IPS-15b (cell line): ENCODE data around the gene EVL.

Source experiments
- H3K27me3 ChIP-seq: one replicate; pipeline ENCODE4 v1.6.1; 2013; ENCODE audit warnings: low read length; ENCODE audit not compliant: control insufficient read depth, insufficient read depth
- H3K36me3 ChIP-seq: one replicate; pipeline ENCODE4 v1.6.1; 2013; ENCODE audit warnings: low read length; ENCODE audit not compliant: control insufficient read depth, insufficient read depth
- H3K4me1 ChIP-seq: one replicate; pipeline ENCODE4 v1.6.1; 2013; ENCODE audit warnings: mild to moderate bottlenecking, low read length; ENCODE audit not compliant: control insufficient read depth, insufficient read depth
- H3K4me3 ChIP-seq: one replicate; pipeline ENCODE4 v1.5.1; 2013; ENCODE audit warnings: low read depth, low read length
- H3K9ac ChIP-seq: one replicate; pipeline ENCODE4 v1.6.1; 2013; ENCODE audit warnings: low read depth, mild to moderate bottlenecking, low read length
- H3K9me3 ChIP-seq: one replicate; pipeline ENCODE4 v1.6.1; 2013; ENCODE audit warnings: mild to moderate bottlenecking, low read length; ENCODE audit not compliant: control insufficient read depth, insufficient read depth

Gene EVL

DNA sequence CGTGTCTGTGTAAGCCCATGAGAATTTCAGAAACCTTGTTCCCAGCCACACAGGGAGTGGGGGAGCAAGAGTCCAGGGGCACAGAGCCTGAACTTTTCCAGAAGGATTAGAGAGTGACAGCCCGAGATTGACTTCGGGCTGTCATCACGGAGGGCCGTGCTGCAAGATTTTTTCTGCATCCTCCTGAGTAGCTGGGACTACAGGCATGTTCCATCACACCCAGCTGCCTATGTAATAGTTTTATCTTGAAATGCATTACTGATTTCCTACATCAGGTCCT, 14.4 kb downstream of the EVL start:
- no peaks in the 10 kb centered on the region for H3K36me3 ChIP-seq
- no peaks in the 10 kb centered on the region for H3K9me3 ChIP-seq
- no peak overlapping the region for H3K4me3 ChIP-seq
- no peaks in the 10 kb centered on the region for H3K27me3 ChIP-seq
- H3K4me1 ChIP-seq: peaks cover 6% of the 10 kb centered on the region
- H3K9ac ChIP-seq: no peak overlapping the region

DNA sequence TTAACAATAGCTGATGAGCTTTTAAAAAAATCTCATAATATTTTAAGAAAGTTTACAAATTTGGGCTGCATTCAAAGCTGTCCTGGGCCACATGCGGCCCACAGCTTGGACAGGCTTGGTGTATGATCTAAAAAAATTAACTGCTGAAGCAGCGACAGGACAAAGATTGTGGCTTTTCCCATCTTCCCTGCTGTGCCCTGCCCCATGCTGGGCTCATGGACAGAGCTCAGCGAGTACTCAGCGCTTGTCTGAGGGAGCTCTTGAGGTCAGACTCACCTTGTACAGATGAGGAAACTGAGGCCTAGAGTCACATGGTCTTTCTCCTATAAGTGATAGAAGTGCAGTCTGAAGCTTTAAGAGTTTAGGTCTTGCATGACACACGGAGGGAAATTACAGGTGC, 15.0 kb downstream of the EVL start:
- no peak overlapping the region for H3K9ac ChIP-seq
- H3K27me3 ChIP-seq: no peaks in the 10 kb centered on the region
- no peaks in the 10 kb centered on the region for H3K9me3 ChIP-seq
- H3K4me1 ChIP-seq: peaks cover 6% of the 10 kb centered on the region
- no peaks in the 10 kb centered on the region for H3K36me3 ChIP-seq
- H3K4me3 ChIP-seq: no peak overlapping the region

DNA sequence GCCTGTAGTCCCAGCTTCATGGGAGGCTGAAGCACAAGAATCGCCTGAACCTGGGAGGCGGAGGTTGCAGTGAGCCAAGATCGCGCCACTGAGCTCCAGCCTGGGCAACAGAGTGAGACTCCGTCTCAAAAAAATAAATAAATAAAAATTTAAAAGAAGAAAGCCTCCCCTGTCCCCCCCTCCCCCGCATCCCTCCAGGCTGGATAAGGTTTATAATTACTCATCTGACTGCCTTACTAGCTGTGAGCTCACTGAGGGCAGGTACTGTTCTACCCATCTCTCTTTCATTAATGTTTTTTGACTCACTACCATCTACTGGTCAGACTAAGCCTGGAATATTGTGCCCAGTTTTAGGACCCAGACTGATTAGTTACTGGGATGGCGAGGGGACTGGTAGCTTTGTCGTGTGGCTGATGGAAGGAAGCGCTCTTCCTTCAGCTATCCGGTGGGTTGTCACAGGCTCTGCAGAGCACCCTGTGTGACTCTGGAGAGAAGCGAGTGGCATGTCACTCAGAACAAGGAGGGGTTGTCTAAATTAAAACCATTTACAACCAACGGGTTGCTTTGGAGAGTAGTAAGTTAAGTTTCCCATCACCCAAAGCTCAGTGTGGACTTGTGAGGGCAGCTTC, 16.9 kb downstream of the EVL start:
- Histone ChIP-seq H3K9ac (no peak overlapping the region), H3K4me3 (no peak overlapping the region), H3K9me3 (no peaks in the 10 kb centered on the region), H3K27me3 (no peaks in the 10 kb centered on the region), H3K36me3 (peaks cover 5% of the 10 kb centered on the region), H3K4me1 (peaks cover 6% of the 10 kb centered on the region)

DNA sequence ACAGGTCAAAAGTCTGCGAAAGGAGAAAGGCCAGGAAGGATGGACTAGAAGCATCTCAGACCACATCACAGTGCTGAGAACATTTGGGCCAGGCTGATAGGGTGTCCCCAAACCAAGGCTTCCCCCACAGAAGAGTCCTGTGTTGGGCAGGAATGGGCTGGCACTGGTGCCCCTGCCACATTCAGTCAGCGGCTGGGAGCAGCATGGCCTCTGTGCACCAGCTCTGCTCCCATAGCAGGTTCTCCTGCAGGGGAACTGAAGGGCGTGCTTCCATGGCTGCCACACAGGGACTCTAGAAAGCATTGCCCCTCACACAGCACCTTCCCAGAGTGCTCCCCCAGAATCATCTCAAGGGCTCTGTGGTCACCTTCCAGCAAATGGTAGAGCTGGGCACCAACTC, 17.5 kb downstream of the EVL start:
- Histone ChIP-seq H3K27me3 (no peaks in the 10 kb centered on the region), H3K4me1 (peaks cover 6% of the 10 kb centered on the region), H3K36me3 (peaks cover 5% of the 10 kb centered on the region)

DNA sequence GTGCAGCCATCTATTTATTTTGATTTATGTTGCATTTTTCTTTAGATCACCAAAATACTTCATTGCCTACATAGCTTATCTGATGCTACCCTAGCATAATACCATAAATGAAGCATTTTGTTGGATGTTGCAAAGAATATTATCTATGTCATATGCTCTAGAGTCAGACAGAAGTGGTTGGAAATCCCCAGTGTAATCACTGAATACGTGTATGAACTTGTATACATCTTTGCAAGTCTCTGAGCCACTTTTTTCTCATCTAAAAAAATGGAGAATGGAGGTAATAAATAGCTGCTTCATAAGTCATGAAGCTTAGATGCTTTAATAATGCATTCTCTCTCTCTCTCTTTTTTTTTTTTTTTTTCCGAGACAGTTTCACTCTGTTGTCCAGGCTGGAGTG, 18.5 kb downstream of the EVL start:
- Histone ChIP-seq H3K27me3 (no peaks in the 10 kb centered on the region), H3K9me3 (no peaks in the 10 kb centered on the region), H3K4me1 (peaks cover 6% of the 10 kb centered on the region), H3K4me3 (no peak overlapping the region), H3K9ac (no peak overlapping the region), H3K36me3 (peaks cover 5% of the 10 kb centered on the region)

More for the DNA sequence above, 17.5 kb downstream of the EVL start:
- Histone ChIP-seq H3K9ac (no peak overlapping the region), H3K4me3 (no peak overlapping the region), H3K9me3 (no peaks in the 10 kb centered on the region)

DNA sequence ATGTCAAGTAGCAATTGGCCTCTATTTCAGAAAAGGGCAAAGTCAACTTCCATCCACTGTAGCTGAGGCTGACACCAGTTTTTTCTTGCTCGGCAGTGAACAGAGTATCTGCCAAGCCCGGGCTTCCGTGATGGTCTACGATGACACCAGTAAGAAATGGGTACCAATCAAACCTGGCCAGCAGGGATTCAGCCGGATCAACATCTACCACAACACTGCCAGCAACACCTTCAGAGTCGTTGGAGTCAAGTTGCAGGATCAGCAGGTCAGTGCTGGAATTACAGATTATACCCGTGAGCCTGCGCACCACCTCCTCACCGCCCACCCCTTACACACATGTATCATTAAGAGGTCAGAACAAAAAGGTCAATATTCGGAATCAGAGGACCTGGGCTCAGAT, 19.4 kb downstream of the EVL start:
- Histone ChIP-seq H3K9me3 (no peaks in the 10 kb centered on the region), H3K4me3 (no peak overlapping the region), H3K27me3 (no peaks in the 10 kb centered on the region), H3K36me3 (peaks cover 5% of the 10 kb centered on the region), H3K9ac (no peak overlapping the region), H3K4me1 (peaks cover under 1% of the 10 kb centered on the region)

DNA sequence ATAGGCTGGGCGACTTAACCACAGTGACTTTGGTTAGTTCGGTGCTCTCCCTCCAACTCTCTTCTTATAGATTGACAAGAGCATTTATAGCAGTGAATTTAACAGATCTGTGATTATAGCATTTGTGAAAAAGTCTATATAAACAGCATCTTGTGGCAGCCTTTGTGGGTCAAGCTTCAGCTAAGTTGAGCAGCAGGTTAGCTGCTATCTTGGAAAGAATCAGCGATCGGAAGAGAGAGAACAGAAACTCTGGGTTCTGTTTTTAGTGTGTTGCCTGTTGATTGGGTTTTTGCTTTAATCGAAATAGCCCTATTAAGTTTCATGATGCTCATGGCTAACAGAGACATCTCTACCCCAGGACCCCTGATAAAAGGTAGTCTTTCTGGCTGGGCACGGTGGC, 20.2 kb downstream of the EVL start:
- Histone ChIP-seq H3K4me1 (no peaks in the 10 kb centered on the region), H3K27me3 (no peaks in the 10 kb centered on the region), H3K4me3 (no peak overlapping the region), H3K9ac (no peak overlapping the region), H3K36me3 (peaks cover 5% of the 10 kb centered on the region), H3K9me3 (no peaks in the 10 kb centered on the region)

DNA sequence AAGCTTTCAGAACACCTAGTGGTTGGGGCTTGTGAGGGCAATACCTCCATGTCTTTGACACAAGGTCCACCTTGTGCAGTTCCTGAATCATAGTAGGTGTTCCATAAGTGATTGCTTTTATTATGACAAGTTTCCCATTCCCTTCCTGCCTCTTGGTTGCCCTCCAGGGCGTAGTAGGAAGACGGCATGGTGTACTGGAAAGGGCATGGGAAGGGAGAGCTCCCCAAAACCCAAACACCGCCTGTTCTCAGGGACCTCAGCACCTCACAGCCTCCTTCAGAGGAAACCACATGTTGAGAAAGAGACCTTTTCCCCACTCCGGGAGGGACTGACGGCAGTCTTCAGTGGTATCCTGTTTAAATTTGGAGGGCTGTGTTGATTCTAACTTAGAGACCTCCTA, 21.1 kb downstream of the EVL start:
- peaks cover 5% of the 10 kb centered on the region for H3K36me3 ChIP-seq
- no peaks in the 10 kb centered on the region for H3K27me3 ChIP-seq
- H3K9ac ChIP-seq: no peak overlapping the region
- no peaks in the 10 kb centered on the region for H3K9me3 ChIP-seq
- no peaks in the 10 kb centered on the region for H3K4me1 ChIP-seq
- H3K4me3 ChIP-seq: no peak overlapping the region

DNA sequence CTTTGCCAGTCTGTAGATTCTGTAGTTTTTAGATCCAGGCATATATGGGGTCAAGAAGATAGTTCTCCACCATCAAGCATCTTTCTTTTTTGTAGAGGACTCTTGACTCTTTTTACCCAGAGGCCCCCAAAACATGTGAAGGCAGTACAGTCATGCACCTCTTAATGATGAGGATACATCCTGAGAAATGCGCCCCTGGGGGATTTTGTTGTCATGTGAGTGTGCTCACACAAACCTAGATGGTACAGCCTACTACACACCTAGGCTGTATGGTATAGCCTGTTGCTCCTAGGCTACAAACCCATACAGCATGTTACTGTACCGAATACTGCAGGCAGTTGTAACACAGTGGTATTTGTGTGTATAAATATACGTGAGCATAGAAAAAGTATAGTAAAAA, 23.0 kb downstream of the EVL start:
- no peak overlapping the region for H3K9ac ChIP-seq
- no peak overlapping the region for H3K4me3 ChIP-seq
- H3K27me3 ChIP-seq: no peaks in the 10 kb centered on the region
- H3K4me1 ChIP-seq: no peaks in the 10 kb centered on the region
- H3K9me3 ChIP-seq: no peaks in the 10 kb centered on the region
- H3K36me3 ChIP-seq: peaks cover 5% of the 10 kb centered on the region

DNA sequence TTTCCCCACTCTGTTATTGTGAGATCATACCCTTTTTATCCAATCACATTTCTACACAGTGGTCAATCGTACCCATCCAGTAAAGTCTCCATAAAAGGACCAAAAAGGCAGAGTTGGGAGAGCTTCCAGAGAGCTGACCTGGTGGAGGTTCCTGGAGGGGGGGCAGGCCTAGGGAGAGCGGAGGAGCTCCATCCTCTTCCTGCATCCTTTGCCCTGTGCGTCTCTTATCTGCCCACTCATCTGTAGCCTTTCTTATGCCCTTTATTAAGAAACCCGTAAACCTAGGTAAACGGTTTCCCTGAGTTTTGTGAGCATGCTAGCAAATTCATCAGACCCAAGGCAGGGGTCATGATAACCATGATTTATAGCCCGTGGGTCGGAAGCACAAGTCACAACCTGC, 26.2 kb downstream of the EVL start:
- Histone ChIP-seq H3K36me3 (peaks cover 2% of the 10 kb centered on the region), H3K27me3 (no peaks in the 10 kb centered on the region), H3K9me3 (no peaks in the 10 kb centered on the region), H3K4me3 (no peak overlapping the region), H3K4me1 (no peaks in the 10 kb centered on the region), H3K9ac (no peak overlapping the region)

DNA sequence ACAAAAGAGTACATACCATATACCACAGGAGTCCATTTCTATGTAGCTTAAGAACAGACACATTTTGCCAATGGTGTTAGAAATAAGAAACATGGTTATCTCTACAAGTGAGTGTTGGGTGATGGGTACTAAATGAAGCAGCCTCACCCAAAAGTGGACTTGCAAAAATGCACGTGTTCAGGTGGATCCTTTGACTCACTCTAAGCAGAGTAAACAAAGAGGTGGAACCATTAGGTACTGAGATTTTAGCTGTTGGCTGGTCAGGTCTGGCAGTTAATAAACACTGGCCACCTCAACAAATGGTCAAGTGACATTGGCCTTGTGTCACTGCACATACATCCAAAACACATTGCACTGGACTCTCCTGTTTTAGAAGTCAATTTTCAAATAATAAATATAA, 27.6 kb downstream of the EVL start:
- Histone ChIP-seq H3K4me1 (no peaks in the 10 kb centered on the region), H3K4me3 (no peak overlapping the region), H3K9me3 (no peaks in the 10 kb centered on the region), H3K27me3 (no peaks in the 10 kb centered on the region), H3K36me3 (no peaks in the 10 kb centered on the region), H3K9ac (no peak overlapping the region)

DNA sequence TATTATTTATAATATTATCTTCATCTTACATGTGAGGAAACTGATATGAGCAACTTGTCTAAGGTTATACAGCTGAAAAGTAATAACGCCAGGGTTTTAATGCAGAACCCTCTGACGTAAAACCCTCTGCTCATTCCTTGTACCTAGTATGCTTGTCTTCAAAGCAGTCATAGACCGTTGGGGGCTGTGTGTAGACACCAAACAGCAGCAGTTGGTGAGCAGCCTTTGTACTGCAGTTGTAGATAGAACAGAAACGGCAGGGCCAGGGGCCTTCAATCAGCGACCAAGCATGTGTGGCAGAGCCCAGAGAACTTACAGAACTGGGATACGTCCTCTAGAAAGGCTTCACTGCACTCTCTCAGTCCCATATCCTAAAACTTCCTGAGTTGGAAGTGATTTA, 28.1 kb downstream of the EVL start:
- no peaks in the 10 kb centered on the region for H3K36me3 ChIP-seq
- no peak overlapping the region for H3K4me3 ChIP-seq
- H3K9me3 ChIP-seq: no peaks in the 10 kb centered on the region
- H3K27me3 ChIP-seq: no peaks in the 10 kb centered on the region
- H3K4me1 ChIP-seq: no peaks in the 10 kb centered on the region
- H3K9ac ChIP-seq: no peak overlapping the region

DNA sequence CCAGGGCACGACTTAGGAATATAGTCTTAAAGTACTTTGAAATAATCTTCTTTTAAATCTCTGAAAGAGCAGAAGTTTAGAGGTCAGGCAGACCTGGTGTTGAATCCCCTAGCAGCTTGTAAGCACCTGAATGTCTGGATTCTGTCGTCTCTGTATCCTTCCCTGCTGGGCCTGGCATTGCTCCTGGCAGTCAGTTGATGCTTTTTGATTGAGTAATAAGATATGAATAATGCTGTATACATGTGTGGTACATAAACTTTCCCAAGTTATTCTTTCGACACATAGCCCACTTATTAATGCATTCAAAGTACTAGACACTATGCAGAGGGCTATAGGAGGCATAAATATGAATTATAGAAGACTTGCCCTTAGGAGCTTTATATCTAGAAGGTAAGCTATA, 31.4 kb downstream of the EVL start:
- Histone ChIP-seq H3K27me3 (no peaks in the 10 kb centered on the region), H3K9me3 (no peaks in the 10 kb centered on the region), H3K9ac (no peak overlapping the region), H3K4me3 (no peak overlapping the region), H3K36me3 (no peaks in the 10 kb centered on the region), H3K4me1 (no peaks in the 10 kb centered on the region)
